ENCODE data around the gene NCKAP5.

DNA sequence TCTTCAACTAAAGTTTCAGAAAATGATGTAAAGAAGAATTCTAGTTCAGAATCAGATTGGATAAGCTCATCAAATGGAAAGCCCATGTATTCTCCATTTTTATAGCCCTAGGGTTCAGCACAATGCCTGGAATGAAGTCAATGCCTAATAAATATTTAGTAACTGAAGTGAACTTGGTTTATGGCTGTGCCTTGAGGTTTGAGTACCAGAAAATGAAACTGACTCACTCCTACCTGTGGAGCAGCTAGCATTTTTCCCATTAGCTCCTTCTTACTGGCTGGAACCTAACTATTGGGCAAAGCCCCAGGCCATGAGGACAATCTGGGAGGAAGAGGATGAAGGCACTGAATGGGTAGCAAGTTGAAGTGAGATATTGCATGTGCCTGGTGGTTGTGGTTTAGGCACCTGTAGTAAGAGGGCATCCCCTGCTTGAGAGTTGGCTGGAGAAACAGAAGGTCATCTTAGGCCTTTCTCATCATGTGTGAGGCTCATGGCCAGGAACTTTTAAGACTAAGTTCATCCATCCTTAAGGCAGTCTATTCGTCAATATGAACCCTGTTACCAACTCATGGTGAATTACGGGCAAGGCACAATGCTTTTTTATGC is 813.3 kb downstream of the NCKAP5 start:
- TF ChIP-seq EP300 (IDR thresholded peaks at IDR 0.05) (no peak), POLR2A (IDR thresholded peaks at IDR 0.05) (no peak)
- TF ChIP-seq, protein P1, sequence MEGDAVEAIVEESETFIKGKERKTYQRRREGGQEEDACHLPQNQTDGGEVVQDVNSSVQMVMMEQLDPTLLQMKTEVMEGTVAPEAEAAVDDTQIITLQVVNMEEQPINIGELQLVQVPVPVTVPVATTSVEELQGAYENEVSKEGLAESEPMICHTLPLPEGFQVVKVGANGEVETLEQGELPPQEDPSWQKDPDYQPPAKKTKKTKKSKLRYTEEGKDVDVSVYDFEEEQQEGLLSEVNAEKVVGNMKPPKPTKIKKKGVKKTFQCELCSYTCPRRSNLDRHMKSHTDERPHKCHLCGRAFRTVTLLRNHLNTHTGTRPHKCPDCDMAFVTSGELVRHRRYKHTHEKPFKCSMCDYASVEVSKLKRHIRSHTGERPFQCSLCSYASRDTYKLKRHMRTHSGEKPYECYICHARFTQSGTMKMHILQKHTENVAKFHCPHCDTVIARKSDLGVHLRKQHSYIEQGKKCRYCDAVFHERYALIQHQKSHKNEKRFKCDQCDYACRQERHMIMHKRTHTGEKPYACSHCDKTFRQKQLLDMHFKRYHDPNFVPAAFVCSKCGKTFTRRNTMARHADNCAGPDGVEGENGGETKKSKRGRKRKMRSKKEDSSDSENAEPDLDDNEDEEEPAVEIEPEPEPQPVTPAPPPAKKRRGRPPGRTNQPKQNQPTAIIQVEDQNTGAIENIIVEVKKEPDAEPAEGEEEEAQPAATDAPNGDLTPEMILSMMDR (IDR thresholded peaks at IDR 0.05) = no peak
